GM19328 (cell line): ENCODE data around the gene ATP1A3.
"Not testable (repeated sequence)": the region's sequence is repeated elsewhere in the genome, so short reads cannot be mapped to it uniquely, and the experiment has no call there.

ENCODE experiments used
- ATAC-seq: cut with Tn5 transposase; IDR thresholded peaks from one replicate; pipeline ENCODE4 v1.9.1; 2021; ENCODE audit warnings: mild to moderate bottlenecking, moderate library complexity; ENCODE audit not compliant: unreplicated experiment

ATP1A3 gene

DNA sequence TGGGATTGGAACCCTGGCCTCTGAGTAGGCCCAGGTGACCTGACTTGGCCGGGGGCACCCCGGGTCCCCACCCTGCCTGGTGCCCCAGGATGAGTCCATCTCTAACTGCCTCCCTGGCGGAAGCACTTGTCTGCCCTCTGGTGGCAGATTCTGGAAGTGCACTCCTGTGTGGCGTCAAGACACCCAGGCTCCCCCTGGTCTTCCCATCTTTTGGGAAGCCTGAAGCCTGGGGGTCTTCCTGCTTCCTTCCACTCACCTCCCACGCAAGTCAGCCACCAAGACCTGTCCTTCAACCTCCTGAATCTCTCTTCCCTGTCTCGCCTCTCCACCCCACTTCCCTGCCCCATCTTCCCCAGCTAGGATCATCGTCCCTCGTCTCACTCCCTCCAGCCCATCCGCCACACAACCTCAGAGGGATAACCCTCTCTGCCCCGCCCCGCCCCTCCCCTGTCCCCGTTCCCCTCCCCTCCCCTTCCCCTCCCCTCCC is 42.3 kb downstream of the ATP1A3 start:
- ATAC-seq, result no peak

DNA sequence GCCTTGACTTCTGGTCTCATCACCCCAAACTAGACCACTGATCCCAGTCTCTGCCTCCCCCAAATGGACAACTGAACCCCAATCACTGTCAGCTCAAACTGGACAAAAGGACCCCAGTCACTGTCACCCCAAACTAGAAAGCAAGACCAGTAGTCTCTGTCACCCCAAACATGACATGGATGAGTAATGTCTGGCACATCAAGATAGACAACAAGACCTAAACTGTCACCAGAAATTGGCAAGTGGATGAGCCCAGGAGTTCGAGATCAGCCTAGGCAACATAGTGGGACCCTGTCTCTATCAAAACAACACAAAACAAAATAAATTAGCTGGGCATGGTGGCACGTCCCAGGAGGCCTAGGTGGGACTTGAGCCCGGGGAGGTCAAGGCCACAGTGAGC is 46.9 kb downstream of the ATP1A3 start:
- ATAC-seq, result no peak

- ATAC-seq, result peak; percentile 67
Observed at GRCh38 chr19:41945135-41945766, 48.8 kb downstream of the ATP1A3 start.

DNA sequence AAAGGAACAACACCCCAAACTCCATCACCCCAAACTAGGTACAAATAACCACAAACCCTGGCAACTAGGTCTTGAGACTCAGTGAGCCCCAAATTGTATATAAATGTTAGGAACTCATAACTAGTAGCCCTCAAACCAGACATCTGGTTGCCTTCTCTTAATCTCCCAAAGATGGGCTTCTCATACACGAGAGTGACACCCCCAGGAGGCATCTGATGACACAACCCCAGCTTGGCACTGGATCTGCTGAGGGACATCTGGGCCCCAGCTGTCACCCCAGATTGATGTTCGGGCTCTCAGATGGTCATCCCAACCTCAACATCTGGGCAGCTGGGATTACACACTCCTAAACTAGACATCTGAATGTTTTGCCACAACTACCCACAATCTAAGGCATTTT is 49.7 kb downstream of the ATP1A3 start:
- ATAC-seq, result no peak

- no peak for ATAC-seq
Observed at GRCh38 chr19:41941410-41942202, 52.4 kb downstream of the ATP1A3 start.

- ATAC-seq, result no peak
Observed at GRCh38 chr19:41940731-41941409, 53.2 kb downstream of the ATP1A3 start.

GRCh38 chr19:41939861-41940730 is 53.9 kb downstream of the ATP1A3 start:
- no peak for ATAC-seq

GRCh38 chr19:41939209-41939608 is 54.8 kb downstream of the ATP1A3 start:
- not testable (repeated sequence) for ATAC-seq

DNA sequence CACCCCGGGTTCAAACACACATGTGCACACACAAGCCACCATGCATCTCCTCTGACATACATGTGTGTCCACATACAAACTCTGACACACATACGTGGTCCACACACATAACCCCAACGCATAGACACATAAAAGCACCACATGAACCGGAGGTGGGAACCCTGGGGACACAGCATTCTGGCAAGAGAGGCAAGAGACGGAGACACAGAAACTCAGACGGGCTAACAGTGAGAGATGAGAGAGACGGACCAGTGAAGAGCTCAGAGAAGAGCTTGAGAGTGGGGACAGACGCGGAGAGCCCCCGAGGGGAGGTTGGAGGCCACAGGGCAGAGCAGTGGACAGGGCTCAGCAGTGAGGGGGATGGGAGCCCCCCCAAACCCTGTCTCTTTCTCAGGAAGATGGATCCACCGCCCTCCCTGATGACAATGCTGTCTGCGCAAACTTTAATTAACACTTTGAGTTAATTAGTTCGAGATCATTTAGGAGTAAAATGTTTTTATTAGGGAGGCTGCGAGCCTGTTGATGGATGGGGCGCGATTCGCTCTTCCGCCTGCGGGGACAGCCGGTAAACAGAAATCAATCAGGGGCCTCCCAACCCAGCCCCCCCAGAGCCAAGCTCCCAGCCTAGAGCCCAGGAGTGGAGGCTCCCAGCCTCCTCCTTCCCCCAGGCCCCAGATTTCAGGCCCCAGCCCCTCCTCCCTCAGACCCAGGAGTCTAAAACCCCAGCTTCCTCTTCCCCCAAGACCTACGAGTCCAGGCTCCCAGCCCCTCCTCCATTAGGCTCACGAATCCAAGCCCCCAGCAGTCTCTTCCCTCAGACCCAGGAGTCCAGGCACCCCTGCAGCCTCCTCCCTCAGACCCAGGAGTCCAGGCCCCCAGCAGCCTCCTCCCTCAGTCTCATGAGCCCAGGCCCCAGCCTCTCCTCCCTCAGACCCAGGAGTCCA is 56.2 kb downstream of the ATP1A3 start:
- ATAC-seq, result no peak

DNA sequence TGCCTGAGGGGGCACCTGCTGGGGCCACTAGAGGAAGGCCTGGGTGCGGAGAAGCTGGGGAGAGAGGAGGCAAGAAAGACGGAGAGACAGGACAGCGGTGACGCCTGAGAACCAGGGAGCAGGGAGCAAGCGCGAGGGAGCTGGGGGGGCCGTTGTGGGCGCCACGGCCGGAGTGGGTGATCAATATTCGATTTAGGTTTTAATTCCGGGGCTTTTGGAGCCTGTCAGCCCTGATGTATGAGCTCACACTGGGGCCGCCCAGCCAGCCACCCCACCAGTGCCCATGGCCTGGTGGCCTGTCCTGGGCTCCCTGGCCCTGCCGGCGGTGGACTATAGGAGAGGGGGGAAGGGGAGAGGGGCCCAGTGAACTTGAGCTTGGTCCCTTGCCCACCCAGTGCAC is 57.1 kb downstream of the ATP1A3 start:
- no peak for ATAC-seq

DNA sequence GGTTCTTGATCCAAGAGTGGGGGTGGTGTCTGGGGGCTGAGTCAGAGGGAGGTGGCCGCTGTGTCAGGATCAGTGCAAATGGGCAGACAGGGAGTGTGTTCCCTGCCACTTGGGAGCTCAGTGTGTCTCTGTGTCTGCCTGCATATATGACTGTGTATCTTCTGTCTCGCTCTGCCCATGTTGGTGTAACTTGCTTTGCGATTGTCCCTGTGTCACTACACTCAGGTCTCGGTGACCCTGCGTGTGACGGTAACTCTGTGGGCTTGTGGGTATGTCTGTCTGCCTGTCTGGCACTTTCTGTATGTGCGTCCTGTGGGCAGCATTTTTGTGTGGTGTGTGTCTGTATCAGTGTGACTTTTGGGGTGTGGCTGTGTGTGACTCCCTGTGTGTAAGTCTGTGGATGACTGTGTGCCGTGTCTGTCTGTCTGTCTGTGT is 57.6 kb downstream of the ATP1A3 start:
- no peak for ATAC-seq

GRCh38 chr19:41935760-41936415 is 58.1 kb downstream of the ATP1A3 start:
- no peak for ATAC-seq

GRCh38 chr19:41934849-41935374 is 59.1 kb downstream of the ATP1A3 start:
- ATAC-seq, result no peak

DNA sequence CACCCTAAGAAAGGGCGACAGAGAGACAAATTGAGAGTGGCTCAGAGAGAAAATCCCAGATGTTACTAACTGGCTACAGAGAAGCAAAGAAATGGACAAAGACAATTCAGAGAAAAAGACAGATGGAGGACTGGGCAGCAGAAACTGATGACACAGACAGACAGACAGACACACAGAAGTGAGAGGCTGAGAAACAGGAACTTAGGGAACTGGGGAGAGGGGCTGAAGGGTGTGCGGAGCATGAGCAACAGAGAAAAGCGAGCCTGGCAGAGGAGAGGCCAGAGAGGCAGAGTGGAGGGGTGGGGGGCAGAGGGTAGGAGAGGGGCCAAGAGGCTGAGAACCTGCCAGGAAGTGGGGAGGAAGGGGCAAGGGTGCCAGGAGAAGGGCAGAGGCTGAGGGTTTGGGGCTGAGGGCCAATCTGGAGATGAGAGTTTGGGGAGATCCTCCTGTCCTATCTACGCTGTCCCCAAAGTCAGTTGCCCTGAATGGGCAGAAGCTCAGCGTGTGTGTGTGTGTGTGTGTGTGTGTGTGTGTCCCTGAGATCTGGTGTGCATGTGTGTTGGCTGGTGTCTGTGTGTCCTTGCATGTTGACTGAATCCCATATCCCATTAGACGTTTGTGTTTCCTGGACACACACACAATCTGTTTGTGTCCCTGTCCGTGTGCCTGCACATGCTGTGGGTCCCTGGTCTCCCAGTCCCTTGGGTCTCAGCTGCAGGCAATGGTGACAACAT is 60.2 kb downstream of the ATP1A3 start:
- ATAC-seq, result no peak

DNA sequence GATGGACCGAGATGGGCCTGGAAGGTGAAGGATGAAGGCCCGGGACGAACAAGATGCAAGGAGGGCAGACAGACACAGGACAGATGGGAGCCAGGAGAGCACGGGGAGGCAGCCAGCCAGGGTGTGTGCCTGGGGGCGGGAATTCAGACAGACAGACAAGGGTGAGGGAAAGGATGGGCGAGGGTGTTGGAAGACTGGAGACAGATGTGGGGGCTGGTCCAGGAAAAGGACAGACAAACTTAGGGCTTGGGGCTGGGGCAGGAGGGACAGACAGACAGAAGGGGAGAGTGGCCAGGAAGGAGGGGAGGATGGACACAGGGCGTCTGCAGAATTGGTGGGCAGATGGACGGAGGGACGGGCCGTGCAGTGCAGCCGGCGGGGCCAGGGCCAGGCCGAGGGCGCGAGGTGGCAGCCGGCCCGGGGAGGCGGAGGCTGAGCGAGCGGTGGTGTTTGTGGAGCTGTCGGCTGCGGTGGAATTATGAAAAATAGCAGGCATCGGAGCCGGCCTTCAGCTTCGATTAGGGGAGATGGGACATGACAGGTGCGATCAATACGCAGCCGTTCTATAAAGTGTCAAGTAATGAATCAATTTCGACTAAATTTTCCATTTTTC is 61.2 kb downstream of the ATP1A3 start:
- ATAC-seq, result no peak

DNA sequence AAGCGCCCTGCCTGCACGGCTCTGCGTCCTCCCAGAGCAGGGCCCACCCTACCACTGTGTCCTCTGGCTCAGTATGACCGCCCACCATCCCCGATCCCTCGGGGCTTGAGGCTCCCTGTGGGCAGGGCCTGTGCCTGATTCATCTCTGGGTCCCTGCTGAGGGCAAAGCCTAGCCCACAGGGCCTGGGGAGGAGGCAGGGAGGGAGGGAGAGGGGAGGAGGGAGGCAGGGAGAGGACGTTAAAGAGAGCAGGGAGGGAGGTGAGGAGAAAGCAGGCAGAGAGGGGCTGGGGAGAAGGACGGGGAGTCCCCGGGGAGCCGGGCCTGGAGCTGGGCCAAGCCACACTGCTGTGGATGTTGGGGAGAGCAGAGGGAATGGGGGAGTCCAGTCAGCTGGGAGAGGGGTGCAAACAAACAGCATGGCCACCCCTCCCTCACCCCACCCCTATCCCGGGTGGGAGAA is 61.7 kb downstream of the ATP1A3 start:
- no peak for ATAC-seq

GRCh38 chr19:41930926-41931592 is 63.0 kb downstream of the ATP1A3 start:
- ATAC-seq, result no peak
